Measurements from ENCODE around the gene LSR. TPM values are rescaled to one million over a fixed set of nuclear protein-coding genes. Genes with fewer than 3 reads are reported as not detected.

Gene LSR
- total RNA-seq, 1 experiment from 2014 or later, result 172 TPM

GRCh38 chr19:35293363-35293739 lies 44.5 kb downstream of the LSR start:
- no peak for DNase-seq
- TF ChIP-seq CTCF (IDR thresholded peaks at IDR 0.05; ENCODE audit: insufficient read depth in 1 of 2, low read depth in 1 of 2, low read length in 1 of 2, severe bottlenecking in 1 of 2, unreplicated experiment in 1 of 2), result no peak
- H3K4me1 ChIP-seq, result peaks cover 4% of the 10 kb centered on the region; the same call in 1 of the 2 replicates
- intact Hi-C loops (cut with micrococcal nuclease; ENCODE audit: unreplicated experiment), result no loop called here
- no peaks in the 10 kb centered on the region; the same call in 1 of the 2 replicates for H3K27me3 ChIP-seq (replicated peaks; ENCODE audit: control insufficient read depth, insufficient read depth, low read length)
- no peaks in the 10 kb centered on the region for H3K9me3 ChIP-seq
- Mint-ChIP-seq H3K27me3 (ENCODE audit: insufficient read depth, unreplicated experiment) (peaks cover 7% of the 10 kb centered on the region), H3K27ac (ENCODE audit: unreplicated experiment) (no peak overlapping the region), H3K9me3 (ENCODE audit: unreplicated experiment) (no peaks in the 10 kb centered on the region), H3K4me1 (ENCODE audit: low read depth, unreplicated experiment) (no peaks in the 10 kb centered on the region), H3K36me3 (ENCODE audit: insufficient read depth, unreplicated experiment) (no peaks in the 10 kb centered on the region), H3K4me3 (ENCODE audit: unreplicated experiment) (no peak overlapping the region)
- no peak overlapping the region for H3K4me3 ChIP-seq (ENCODE audit: low read depth, low read length)
- ChIA-PET POLR2A (no interaction called here), CTCF (no interaction called here)
- BruUV-seq (replicated peaks), result no TSS peak
- H3K36me3 ChIP-seq (ENCODE audit: control insufficient read depth, insufficient read depth, low read length), result no peaks in the 10 kb centered on the region

- Histone ChIP-seq H3K4me3 (ENCODE audit: low read depth, low read length) (no peak overlapping the region), H3K9me3 (no peaks in the 10 kb centered on the region), H3K27me3 (replicated peaks; ENCODE audit: control insufficient read depth, insufficient read depth, low read length) (no peaks in the 10 kb centered on the region; the same call in 1 of the 2 replicates), H3K4me1 (peaks cover 4% of the 10 kb centered on the region; the same call in 1 of the 2 replicates), H3K36me3 (ENCODE audit: control insufficient read depth, insufficient read depth, low read length) (no peaks in the 10 kb centered on the region)
- Mint-ChIP-seq H3K9me3 (ENCODE audit: unreplicated experiment) (no peaks in the 10 kb centered on the region), H3K27me3 (ENCODE audit: insufficient read depth, unreplicated experiment) (peaks cover 7% of the 10 kb centered on the region), H3K36me3 (ENCODE audit: insufficient read depth, unreplicated experiment) (no peaks in the 10 kb centered on the region), H3K4me3 (ENCODE audit: unreplicated experiment) (no peak overlapping the region), H3K27ac (ENCODE audit: unreplicated experiment) (no peak overlapping the region), H3K4me1 (ENCODE audit: low read depth, unreplicated experiment) (no peaks in the 10 kb centered on the region)
- DNase-seq, result no peak
- POLR2A ChIA-PET, result no interaction called here
- TF ChIP-seq CTCF (IDR thresholded peaks at IDR 0.05; ENCODE audit: insufficient read depth in 1 of 2, low read depth in 1 of 2, low read length in 1 of 2, severe bottlenecking in 1 of 2, unreplicated experiment in 1 of 2), result no peak
- BruUV-seq (replicated peaks), result no TSS peak
- intact Hi-C loops (cut with micrococcal nuclease; ENCODE audit: unreplicated experiment), result no loop called here
- CTCF ChIA-PET, result no interaction called here
Measured at GRCh38 chr19:35293808-35294207, 45.0 kb downstream of the LSR start.

GRCh38 chr19:35294328-35294727 lies 45.5 kb downstream of the LSR start:
- no peak for DNase-seq
- Mint-ChIP-seq H3K36me3 (ENCODE audit: insufficient read depth, unreplicated experiment) (no peaks in the 10 kb centered on the region), H3K27ac (ENCODE audit: unreplicated experiment) (no peak overlapping the region), H3K4me3 (ENCODE audit: unreplicated experiment) (no peak overlapping the region), H3K27me3 (ENCODE audit: insufficient read depth, unreplicated experiment) (peaks cover 7% of the 10 kb centered on the region), H3K4me1 (ENCODE audit: low read depth, unreplicated experiment) (no peaks in the 10 kb centered on the region), H3K9me3 (ENCODE audit: unreplicated experiment) (no peaks in the 10 kb centered on the region)
- BruUV-seq (replicated peaks), result no TSS peak
- TF ChIP-seq CTCF (IDR thresholded peaks at IDR 0.05; ENCODE audit: insufficient read depth in 1 of 2, low read depth in 1 of 2, low read length in 1 of 2, severe bottlenecking in 1 of 2, unreplicated experiment in 1 of 2), result no peak
- no peak overlapping the region for H3K4me3 ChIP-seq (ENCODE audit: low read depth, low read length)
- ChIA-PET CTCF (no interaction called here), POLR2A (no interaction called here)
- H3K9me3 ChIP-seq, result no peaks in the 10 kb centered on the region
- H3K36me3 ChIP-seq (ENCODE audit: control insufficient read depth, insufficient read depth, low read length), result no peaks in the 10 kb centered on the region
- peaks cover 4% of the 10 kb centered on the region; the same call in 1 of the 2 replicates for H3K4me1 ChIP-seq
- no peaks in the 10 kb centered on the region for H3K27me3 ChIP-seq (replicated peaks; ENCODE audit: control insufficient read depth, insufficient read depth, low read length)
- intact Hi-C loops (cut with micrococcal nuclease; ENCODE audit: unreplicated experiment), result no loop called here
